ENCODE data around the gene ACOD1.
"Not testable (repeated sequence)": the region's sequence is repeated elsewhere in the genome, so short reads cannot be mapped to it uniquely, and the experiment has no call there.

Gene ACOD1

GRCh38 chr13:76948149-76948548, at the start of gene ACOD1:
Gene ACOD1, plus strand, starts transcription at chr13:76948511. Its CDS starts 48 bp downstream, at chr13:76948559.
- no peak for DNase-seq (ENCODE audit: low read depth)

- not testable (repeated sequence) for DNase-seq (ENCODE audit: low read depth)
Measured at GRCh38 chr13:76899066-76899465, 49.2 kb upstream of the ACOD1 start.

- DNase-seq (ENCODE audit: low read depth): no peak
Measured at GRCh38 chr13:76903544-76904162, 44.7 kb upstream of the ACOD1 start.

GRCh38 chr13:76904507-76904906, 43.8 kb upstream of the ACOD1 start:
- DNase-seq (ENCODE audit: low read depth): no peak

- no peak for DNase-seq (ENCODE audit: low read depth)
Measured at GRCh38 chr13:76912476-76912875, 35.8 kb upstream of the ACOD1 start.

- DNase-seq (ENCODE audit: low read depth): no peak
Measured at GRCh38 chr13:76913898-76914297, 34.4 kb upstream of the ACOD1 start.

- DNase-seq (ENCODE audit: low read depth): no peak
Measured at GRCh38 chr13:76917095-76917494, 31.2 kb upstream of the ACOD1 start.

GRCh38 chr13:76917755-76918481, 30.4 kb upstream of the ACOD1 start:
- DNase-seq (ENCODE audit: low read depth): not testable (repeated sequence)

GRCh38 chr13:76921516-76921915, 26.8 kb upstream of the ACOD1 start:
- no peak for DNase-seq (ENCODE audit: low read depth)

- DNase-seq (ENCODE audit: low read depth): no peak
Measured at GRCh38 chr13:76925115-76925514, 23.2 kb upstream of the ACOD1 start.

GRCh38 chr13:76927955-76928354, 20.4 kb upstream of the ACOD1 start:
- DNase-seq (ENCODE audit: low read depth): no peak

GRCh38 chr13:76928456-76928855, 19.9 kb upstream of the ACOD1 start:
- DNase-seq (ENCODE audit: low read depth): no peak

GRCh38 chr13:76929320-76929719, 19.0 kb upstream of the ACOD1 start:
- DNase-seq (ENCODE audit: low read depth): no peak

GRCh38 chr13:76929851-76930374, 18.4 kb upstream of the ACOD1 start:
- DNase-seq (ENCODE audit: low read depth): no peak

GRCh38 chr13:76932076-76932475, 16.2 kb upstream of the ACOD1 start:
- DNase-seq (ENCODE audit: low read depth): no peak

- DNase-seq (ENCODE audit: low read depth): no peak
Measured at GRCh38 chr13:76934671-76935070, 13.6 kb upstream of the ACOD1 start.

GRCh38 chr13:76936763-76937162, 11.5 kb upstream of the ACOD1 start:
- no peak for DNase-seq (ENCODE audit: low read depth)

- peak; percentile 80 for DNase-seq (ENCODE audit: low read depth)
Measured at GRCh38 chr13:76937281-76937820, 11.0 kb upstream of the ACOD1 start.

GRCh38 chr13:76939215-76939614, 9.1 kb upstream of the ACOD1 start:
- no peak for DNase-seq (ENCODE audit: low read depth)

GRCh38 chr13:76942363-76942762, 5.9 kb upstream of the ACOD1 start:
- no peak for DNase-seq (ENCODE audit: low read depth)

GRCh38 chr13:76943646-76944045, 4.7 kb upstream of the ACOD1 start:
- DNase-seq (ENCODE audit: low read depth): no peak

GRCh38 chr13:76944456-76944855, 3.9 kb upstream of the ACOD1 start:
- DNase-seq (ENCODE audit: low read depth): no peak

- no peak for DNase-seq (ENCODE audit: low read depth)
Measured at GRCh38 chr13:76950101-76950500, 1.8 kb downstream of the ACOD1 start.

Measured in HS-5 (cell line).